ENCODE results near the gene ZNF667. TPM values are rescaled to one million over a fixed set of nuclear protein-coding genes. Genes with fewer than 3 reads are reported as not detected.

The ZNF667 gene
- polyA plus RNA-seq, 2 of the 4 experiments (the other 2 are of a cell fraction): not detected

GRCh38 chr19:56403764-56404704 lies 73.1 kb downstream of the ZNF667 start, which contains the start of gene ZNF583:
TSS of gene ZNF583 (plus strand) at chr19:56404332. CDS start at chr19:56407115, 2,783 bp downstream.
- TF ChIP-seq KDM5A (IDR thresholded peaks at IDR 0.05) (no peak), JUN (IDR thresholded peaks at IDR 0.05) (peak in 1 of 2 experiments; percentile 36; a peak in 2 of 5 replicates), PBX3 (IDR thresholded peaks at IDR 0.05) (no peak), ESRRA (IDR thresholded peaks at IDR 0.05; ENCODE audit: borderline replicate concordance, low read length) (no peak), TP53 (CRISPR knock-in tag; IDR thresholded peaks at IDR 0.05) (no peak), RARB (CRISPR knock-in tag; IDR thresholded peaks at IDR 0.05) (no peak), HOXA7 (CRISPR knock-in tag; IDR thresholded peaks at IDR 0.05) (no peak), BHLHE40 (IDR thresholded peaks at IDR 0.05; ENCODE audit: low read depth, low read length) (no peak), MAX (IDR thresholded peaks at IDR 0.05) (peak; percentile 86), FOSL2 (IDR thresholded peaks at IDR 0.05) (no peak), FOSL2 (CRISPR knock-in tag; IDR thresholded peaks at IDR 0.05) (no peak), TFCP2L1 (CRISPR knock-in tag; IDR thresholded peaks at IDR 0.05) (no peak), EHMT2 (IDR thresholded peaks at IDR 0.05; ENCODE audit: low read depth) (no peak), CBX2 (IDR thresholded peaks at IDR 0.05; ENCODE audit: borderline replicate concordance, low read depth) (no peak), PHF8 (IDR thresholded peaks at IDR 0.05; ENCODE audit: borderline replicate concordance, low read depth) (peak; percentile 38; the same call in 1 of the 2 replicates), HES2 (IDR thresholded peaks at IDR 0.05) (no peak), POLR2AphosphoS2 (conservative IDR thresholded peaks at IDR 0.05; ENCODE audit: low read length) (no peak), NR3C1 (IDR thresholded peaks at IDR 0.05) (no peak), ZSCAN20 (CRISPR knock-in tag; IDR thresholded peaks at IDR 0.05) (no peak), E2F6 (IDR thresholded peaks at IDR 0.05; ENCODE audit: borderline replicate concordance, low read depth) (peak; percentile 55), HOXB5 (CRISPR knock-in tag; IDR thresholded peaks at IDR 0.05) (0 out of 2 replicates have a peak, but pooled peaks have one; percentile 53), KDM1A (IDR thresholded peaks at IDR 0.05; ENCODE audit: low read depth) (no peak), HOXB13 (CRISPR knock-in tag; IDR thresholded peaks at IDR 0.05; ENCODE audit: low read depth) (no peak), HEYL (CRISPR knock-in tag; IDR thresholded peaks at IDR 0.05) (no peak), RNF2 (IDR thresholded peaks at IDR 0.05; ENCODE audit: borderline replicate concordance, low read depth) (no peak), EHF (CRISPR knock-in tag; IDR thresholded peaks at IDR 0.05) (no peak), RFX5 (IDR thresholded peaks at IDR 0.05) (no peak), ELK1 (IDR thresholded peaks at IDR 0.05; ENCODE audit: low read depth, low read length) (no peak), ATOH8 (CRISPR knock-in tag; IDR thresholded peaks at IDR 0.05; ENCODE audit: low read depth) (no peak), CTCF (IDR thresholded peaks at IDR 0.05) (no peak), POLR2A (IDR thresholded peaks at IDR 0.05; ENCODE audit: low read length) (peak; percentile 45), EP300 (IDR thresholded peaks at IDR 0.05) (no peak), HDAC2 (IDR thresholded peaks at IDR 0.05) (no peak)
- CTCF ChIA-PET: interaction anchor here (1.5 to 3.5 kb wide), 2 partner anchors 11 to 12 kb away, joined by 6 to 18 read pairs; partner anchors contain the start of gene ZNF582
- Histone ChIP-seq H3K4me1 (no peaks in the 10 kb centered on the region), H3K27ac (peak within 1 kb of the TSS; percentile 90 to 94), H3K9me3 (peaks cover 90% of the 10 kb centered on the region), H3K4me2 (peak within 1 kb of the TSS; percentile 70), H3K4me3 (peak within 1 kb of the TSS; percentile 65)
- POLR2A ChIA-PET: no interaction called here
- DNase-seq (ENCODE audit: low read depth in 1 of 2, low spot score in 1 of 2) (peak; percentile 85 to 92), FAIRE-seq (no peak), ATAC-seq (peak; percentile 91 to 98)
- WGBS (ENCODE audit: missing lambda C conversion rate): 9% methylated on average over 51 of the region's 70 CpGs
